ENCODE results near the gene TOGARAM1. TPM values are rescaled to one million over a fixed set of nuclear protein-coding genes. Genes with fewer than 3 reads are reported as not detected.

The TOGARAM1 gene
- polyA plus RNA-seq, 1 of the 3 experiments (the other 2 are of a cell fraction) = 2.1 TPM

DNA sequence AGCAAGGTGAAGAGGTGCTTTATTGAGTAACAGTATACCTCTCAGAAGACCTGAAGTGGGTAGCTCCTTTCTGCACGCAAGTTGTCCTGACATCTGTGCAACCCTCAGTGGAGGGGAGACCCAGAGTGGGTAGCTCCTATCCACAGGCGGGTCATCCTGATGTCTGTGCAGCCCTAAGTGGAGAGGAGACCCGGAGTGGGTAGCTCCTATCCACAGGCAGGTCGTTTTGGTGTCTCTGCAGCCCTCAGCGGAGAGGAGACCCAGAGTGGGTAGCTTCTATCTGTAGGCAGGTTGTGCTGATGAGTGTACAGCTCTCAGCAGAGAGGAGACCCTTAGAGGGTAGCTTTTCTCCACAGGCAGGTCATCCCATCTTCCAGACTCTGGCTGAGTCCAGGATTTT lies 76.9 kb downstream of the TOGARAM1 start:
- Histone ChIP-seq H4K20me1 (ENCODE audit: insufficient read depth) (no peaks in the 10 kb centered on the region), H3K27ac (ENCODE audit: low read depth in 2 of 2, low read length in 1 of 2) (no peak overlapping the region), H3K4me3 (ENCODE audit: low read depth in 2 of 2, low read length in 1 of 2) (no peak overlapping the region), H3K4me1 (ENCODE audit: control insufficient read depth in 1 of 2, insufficient read depth in 2 of 2, low read depth in 1 of 2, low read length in 1 of 2) (no peaks in the 10 kb centered on the region), H3K9ac (no peak overlapping the region), H3K9me2 (no peaks in the 10 kb centered on the region), H3K36me3 (replicated peaks in 1 of 2; ENCODE audit: control insufficient read depth in 1 of 2, insufficient read depth in 2 of 2, low read length in 1 of 2) (peaks cover 0 to 2% of the 10 kb centered on the region in 2 experiments), H2AFZ (ENCODE audit: low read depth) (no peak overlapping the region), H3F3A (replicated peaks; ENCODE audit: insufficient read depth) (no peaks in the 10 kb centered on the region), H3K4me2 (no peak overlapping the region), H3K79me2 (ENCODE audit: insufficient read depth) (no peaks in the 10 kb centered on the region), H3K27me3 (ENCODE audit: insufficient read depth) (no peaks in the 10 kb centered on the region), H3K9me3 (no peaks in the 10 kb centered on the region)
- 93% methylated on average over 3 of the region's 5 CpGs for WGBS (ENCODE audit: low lambda C conversion rate)
- ChIA-PET POLR2A (no interaction called here), CTCF (no interaction called here)
- TF ChIP-seq REST (IDR thresholded peaks at IDR 0.05; ENCODE audit: low read depth, low read length) (no peak), CTCF (IDR thresholded peaks at IDR 0.05) (no peak), EZH2phosphoT487 (IDR thresholded peaks at IDR 0.05; ENCODE audit: borderline replicate concordance, low read depth) (no peak), YY1 (IDR thresholded peaks at IDR 0.05; ENCODE audit: low read depth) (no peak)
- TF ChIP-seq, protein P1, sequence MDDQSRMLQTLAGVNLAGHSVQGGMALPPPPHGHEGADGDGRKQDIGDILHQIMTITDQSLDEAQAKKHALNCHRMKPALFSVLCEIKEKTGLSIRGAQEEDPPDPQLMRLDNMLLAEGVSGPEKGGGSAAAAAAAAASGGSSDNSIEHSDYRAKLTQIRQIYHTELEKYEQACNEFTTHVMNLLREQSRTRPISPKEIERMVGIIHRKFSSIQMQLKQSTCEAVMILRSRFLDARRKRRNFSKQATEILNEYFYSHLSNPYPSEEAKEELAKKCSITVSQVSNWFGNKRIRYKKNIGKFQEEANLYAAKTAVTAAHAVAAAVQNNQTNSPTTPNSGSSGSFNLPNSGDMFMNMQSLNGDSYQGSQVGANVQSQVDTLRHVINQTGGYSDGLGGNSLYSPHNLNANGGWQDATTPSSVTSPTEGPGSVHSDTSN (IDR thresholded peaks at IDR 0.05) = no peak
- DNase-seq = no peak

DNA sequence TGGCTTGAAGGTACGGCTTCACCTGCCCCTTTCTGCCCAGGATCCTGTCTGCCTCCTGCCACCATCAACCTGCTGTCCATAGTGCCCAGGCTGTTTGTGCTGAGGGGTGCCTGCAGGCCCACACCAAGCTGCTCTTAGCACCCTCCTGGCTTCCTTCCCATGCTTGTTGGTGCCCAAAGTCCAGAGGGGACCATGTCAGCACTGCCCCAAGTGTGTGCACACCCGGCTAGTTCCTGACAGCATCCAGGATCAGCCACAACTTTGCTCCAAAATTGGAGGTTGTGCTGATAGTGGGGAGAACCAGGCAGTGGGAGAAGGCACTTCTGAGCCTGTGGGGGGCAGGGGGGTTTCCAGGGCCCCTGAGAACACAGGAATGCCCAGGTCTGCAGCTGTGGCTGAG lies 77.4 kb downstream of the TOGARAM1 start:
- H2AFZ ChIP-seq (ENCODE audit: low read depth) = no peak overlapping the region
- H3K9me3 ChIP-seq = no peaks in the 10 kb centered on the region
- H3K4me3 ChIP-seq (ENCODE audit: low read depth in 2 of 2, low read length in 1 of 2) = no peak overlapping the region
- no peak for DNase-seq
- no peaks in the 10 kb centered on the region for H3K9me2 ChIP-seq
- no peaks in the 10 kb centered on the region for H4K20me1 ChIP-seq (ENCODE audit: insufficient read depth)
- H3K27ac ChIP-seq (ENCODE audit: low read depth in 2 of 2, low read length in 1 of 2) = no peak overlapping the region
- 100% methylated on average over 1 of the region's 2 CpGs for WGBS (ENCODE audit: low lambda C conversion rate)
- CTCF ChIA-PET = no interaction called here
- H3K79me2 ChIP-seq (ENCODE audit: insufficient read depth) = no peaks in the 10 kb centered on the region
- no peaks in the 10 kb centered on the region for H3K4me1 ChIP-seq (ENCODE audit: control insufficient read depth in 1 of 2, insufficient read depth in 2 of 2, low read depth in 1 of 2, low read length in 1 of 2)
- peaks cover 0 to 2% of the 10 kb centered on the region in 2 experiments for H3K36me3 ChIP-seq (replicated peaks in 1 of 2; ENCODE audit: control insufficient read depth in 1 of 2, insufficient read depth in 2 of 2, low read length in 1 of 2)
- no peak overlapping the region for H3K4me2 ChIP-seq
- POLR2A ChIA-PET = no interaction called here
- H3F3A ChIP-seq (replicated peaks; ENCODE audit: insufficient read depth) = no peaks in the 10 kb centered on the region
- no peak overlapping the region for H3K9ac ChIP-seq
- H3K27me3 ChIP-seq (ENCODE audit: insufficient read depth) = no peaks in the 10 kb centered on the region
- TF ChIP-seq JUND (IDR thresholded peaks at IDR 0.05) (no peak), SIN3A (IDR thresholded peaks at IDR 0.05; ENCODE audit: borderline replicate concordance, low read depth, low read length) (no peak), EZH2phosphoT487 (IDR thresholded peaks at IDR 0.05; ENCODE audit: borderline replicate concordance, low read depth) (no peak), CTCF (IDR thresholded peaks at IDR 0.05) (no peak), IRF3 (IDR thresholded peaks at IDR 0.05; ENCODE audit: low read depth, low read length) (no peak), FOXJ3 (CRISPR knock-in tag; IDR thresholded peaks at IDR 0.05) (no peak), YY1 (IDR thresholded peaks at IDR 0.05; ENCODE audit: low read depth) (no peak), USF1 (IDR thresholded peaks at IDR 0.05; ENCODE audit: borderline replicate concordance, low read depth) (no peak), REST (IDR thresholded peaks at IDR 0.05; ENCODE audit: low read depth, low read length) (no peak)
